ENCODE results near the gene PID1.
"Not testable (repeated sequence)": the region's sequence is repeated elsewhere in the genome, so short reads cannot be mapped to it uniquely, and the experiment has no call there.

Gene PID1

GRCh38 chr2:229104025-229104424 lies 167.1 kb downstream of the PID1 start:
- no peak for DNase-seq

- DNase-seq, result no peak
Observed at GRCh38 chr2:229101314-229101713, 169.8 kb downstream of the PID1 start.

GRCh38 chr2:229099231-229099630 lies 171.9 kb downstream of the PID1 start:
- no peak for DNase-seq

GRCh38 chr2:229098801-229099200 lies 172.3 kb downstream of the PID1 start:
- DNase-seq, result no peak

GRCh38 chr2:229096409-229097066 lies 174.5 kb downstream of the PID1 start:
- no peak for DNase-seq

- DNase-seq, result no peak
Observed at GRCh38 chr2:229095472-229095871, 175.6 kb downstream of the PID1 start.

GRCh38 chr2:229090225-229090624 lies 180.9 kb downstream of the PID1 start:
- no peak for DNase-seq

- no peak for DNase-seq
Observed at GRCh38 chr2:229089776-229090175, 181.3 kb downstream of the PID1 start.

GRCh38 chr2:229088966-229089700 lies 182.0 kb downstream of the PID1 start:
- DNase-seq, result no peak

- DNase-seq, result no peak
Observed at GRCh38 chr2:229088517-229088913, 182.6 kb downstream of the PID1 start.

GRCh38 chr2:229087843-229088516 lies 183.1 kb downstream of the PID1 start:
- no peak for DNase-seq

- no peak for DNase-seq
Observed at GRCh38 chr2:229087267-229087666, 183.8 kb downstream of the PID1 start.

GRCh38 chr2:229085439-229085838 lies 185.6 kb downstream of the PID1 start:
- DNase-seq, result no peak

- no peak for DNase-seq
Observed at GRCh38 chr2:229084447-229084846, 186.6 kb downstream of the PID1 start.

GRCh38 chr2:229083606-229084340 lies 187.3 kb downstream of the PID1 start:
- no peak for DNase-seq

- no peak for DNase-seq
Observed at GRCh38 chr2:229081411-229081810, 189.7 kb downstream of the PID1 start.

GRCh38 chr2:229080172-229080571 lies 190.9 kb downstream of the PID1 start:
- DNase-seq, result no peak

- DNase-seq, result not testable (repeated sequence)
Observed at GRCh38 chr2:229076886-229077285, 194.2 kb downstream of the PID1 start.

- DNase-seq, result no peak
Observed at GRCh38 chr2:229073935-229074334, 197.2 kb downstream of the PID1 start.

- DNase-seq, result no peak
Observed at GRCh38 chr2:229071292-229071976, 199.7 kb downstream of the PID1 start.

GRCh38 chr2:229066121-229066715 lies 204.9 kb downstream of the PID1 start:
- no peak for DNase-seq

GRCh38 chr2:229064749-229065148 lies 206.3 kb downstream of the PID1 start:
- DNase-seq, result no peak
